TTC549 (cell line): Measurements from ENCODE around the gene GAGE13.
"Not testable (repeated sequence)": the region's sequence is repeated elsewhere in the genome, so short reads cannot be mapped to it uniquely, and the experiment has no call there.

Experiments used
- FAIRE-seq: peaks from 2 replicates; lab custom pipeline; 2012; peaks lifted over from hg19 to GRCh38; lab: Jason Lieb, UNC

GAGE13 gene, protein sequence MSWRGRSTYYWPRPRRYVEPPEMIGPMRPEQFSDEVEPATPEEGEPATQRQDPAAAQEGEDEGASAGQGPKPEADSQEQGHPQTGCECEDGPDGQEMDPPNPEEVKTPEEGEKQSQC

GRCh38 chrX:49331282-49331681, at the start of gene GAGE13:
Gene GAGE13 (plus strand): TSS chrX:49331582. CDS start chrX:49332738, 1,156 bp downstream.
- not testable (repeated sequence) for FAIRE-seq

DNA sequence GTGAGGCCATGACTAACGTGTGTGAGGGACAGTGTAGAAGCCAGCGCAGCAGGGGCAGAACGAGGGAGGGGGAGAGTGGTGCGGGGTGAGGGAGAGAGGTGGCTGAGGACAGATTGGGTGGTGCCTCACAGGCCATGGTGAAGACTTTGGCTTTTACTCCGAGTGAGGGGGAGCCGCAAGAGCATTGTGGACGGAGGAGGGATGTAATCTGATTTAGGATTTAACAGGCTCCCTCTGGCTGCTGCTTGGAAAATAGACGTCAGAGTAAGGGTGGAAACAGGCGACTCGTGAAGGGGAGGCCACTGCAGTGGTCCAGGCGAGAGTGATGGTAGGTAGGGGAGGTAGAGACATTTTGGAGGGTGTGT, 48.8 kb upstream of the GAGE13 start:
- FAIRE-seq, result no peak

DNA sequence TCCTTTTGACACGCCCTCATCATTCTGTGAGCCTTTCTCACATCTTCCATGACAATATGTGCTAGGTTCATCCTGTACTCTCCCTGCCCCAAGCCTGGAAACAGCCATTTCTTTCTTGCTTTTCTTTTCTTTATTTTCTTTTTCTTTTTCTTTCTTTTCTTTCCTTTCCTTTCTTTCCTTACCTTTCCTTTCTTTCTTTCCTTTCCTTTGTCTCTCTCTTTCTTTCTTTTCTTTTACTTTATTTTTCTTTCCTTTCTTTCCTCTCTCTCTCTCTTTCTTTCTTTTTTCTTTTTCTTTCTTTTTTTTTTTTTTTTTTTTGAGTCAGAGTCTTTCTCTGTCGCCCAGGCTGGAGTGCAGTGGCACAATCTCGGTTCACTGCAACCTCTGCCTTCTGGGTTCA, 47.2 kb upstream of the GAGE13 start:
- no peak for FAIRE-seq

GRCh38 chrX:49286136-49286535, 45.2 kb upstream of the GAGE13 start:
- no peak for FAIRE-seq

DNA sequence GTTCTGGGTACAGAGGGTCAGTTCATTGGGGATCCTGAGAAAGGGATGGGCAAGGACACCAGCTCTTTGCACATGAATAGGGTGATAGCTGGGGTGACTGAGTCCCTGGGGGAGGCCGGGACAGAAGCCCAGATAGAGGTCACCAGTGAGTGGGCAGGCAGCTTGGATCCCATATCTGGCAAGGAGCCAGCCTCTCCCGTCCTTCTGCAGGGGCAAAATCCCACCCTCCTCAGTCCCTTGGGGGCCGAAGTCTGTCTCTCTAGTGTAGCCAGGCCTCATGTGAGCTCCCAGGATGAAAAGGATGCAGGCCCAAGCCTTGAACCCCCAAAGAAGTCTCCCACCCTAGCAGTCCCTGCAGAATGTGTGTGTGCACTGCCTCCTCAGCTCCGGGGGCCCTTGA, 44.8 kb upstream of the GAGE13 start:
- FAIRE-seq, result no peak

- no peak for FAIRE-seq
Measured at GRCh38 chrX:49287665-49288064, 43.7 kb upstream of the GAGE13 start.

- FAIRE-seq, result no peak
Measured at GRCh38 chrX:49290215-49290614, 41.2 kb upstream of the GAGE13 start.

- FAIRE-seq, result no peak
Measured at GRCh38 chrX:49291615-49292337, 39.6 kb upstream of the GAGE13 start.

- FAIRE-seq, result no peak
Measured at GRCh38 chrX:49292400-49293362, 38.7 kb upstream of the GAGE13 start.

GRCh38 chrX:49299293-49299692, 32.1 kb upstream of the GAGE13 start:
- FAIRE-seq, result not testable (repeated sequence)

GRCh38 chrX:49300703-49301102, 30.7 kb upstream of the GAGE13 start:
- no peak for FAIRE-seq

DNA sequence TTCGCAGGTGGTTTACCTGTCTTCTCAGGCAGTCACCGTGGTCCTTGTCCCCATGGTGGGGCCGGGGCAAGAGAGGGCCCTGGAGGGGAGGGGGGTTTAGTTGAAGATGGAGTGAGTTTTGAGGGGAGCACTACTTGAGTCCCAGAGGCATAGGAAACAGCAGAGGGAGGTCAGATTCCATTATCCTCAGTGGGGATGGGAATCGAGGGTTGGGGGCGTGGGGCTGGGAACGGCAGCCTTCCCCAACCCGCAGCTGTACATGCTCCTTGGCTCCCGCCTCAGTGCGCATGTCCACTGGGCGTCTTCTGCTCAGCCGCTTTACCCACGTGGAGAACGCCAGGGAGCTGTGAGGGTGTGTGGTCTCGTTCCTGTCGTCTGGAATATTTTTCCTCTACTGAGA, 28.0 kb upstream of the GAGE13 start, which contains the start of gene GAGE10:
Gene GAGE10 (plus strand): TSS at position 301 of the 400 bp plus-strand sequence. CDS start 1,214 bp downstream, outside the sequence.
- no peak for FAIRE-seq

DNA sequence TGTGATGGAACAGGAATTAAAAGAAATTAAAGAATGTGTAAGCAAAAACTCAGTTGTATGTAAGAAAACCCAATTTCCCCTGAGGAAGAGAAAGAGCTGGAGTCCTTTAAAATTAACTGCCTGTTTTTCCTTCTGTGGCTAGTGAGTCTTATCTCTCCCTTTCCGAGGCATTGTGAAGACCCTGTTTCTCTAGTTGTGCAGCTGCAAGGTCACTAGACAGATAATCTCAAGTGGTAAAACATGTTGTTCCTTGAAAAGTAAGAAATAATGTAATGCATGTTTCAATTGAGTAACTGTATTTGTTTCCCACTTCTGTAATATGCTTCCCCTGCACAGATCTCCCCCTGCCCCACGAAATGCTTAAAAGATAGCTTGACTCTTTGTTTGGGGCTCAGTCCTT, 23.6 kb upstream of the GAGE13 start:
- FAIRE-seq, result not testable (repeated sequence)

DNA sequence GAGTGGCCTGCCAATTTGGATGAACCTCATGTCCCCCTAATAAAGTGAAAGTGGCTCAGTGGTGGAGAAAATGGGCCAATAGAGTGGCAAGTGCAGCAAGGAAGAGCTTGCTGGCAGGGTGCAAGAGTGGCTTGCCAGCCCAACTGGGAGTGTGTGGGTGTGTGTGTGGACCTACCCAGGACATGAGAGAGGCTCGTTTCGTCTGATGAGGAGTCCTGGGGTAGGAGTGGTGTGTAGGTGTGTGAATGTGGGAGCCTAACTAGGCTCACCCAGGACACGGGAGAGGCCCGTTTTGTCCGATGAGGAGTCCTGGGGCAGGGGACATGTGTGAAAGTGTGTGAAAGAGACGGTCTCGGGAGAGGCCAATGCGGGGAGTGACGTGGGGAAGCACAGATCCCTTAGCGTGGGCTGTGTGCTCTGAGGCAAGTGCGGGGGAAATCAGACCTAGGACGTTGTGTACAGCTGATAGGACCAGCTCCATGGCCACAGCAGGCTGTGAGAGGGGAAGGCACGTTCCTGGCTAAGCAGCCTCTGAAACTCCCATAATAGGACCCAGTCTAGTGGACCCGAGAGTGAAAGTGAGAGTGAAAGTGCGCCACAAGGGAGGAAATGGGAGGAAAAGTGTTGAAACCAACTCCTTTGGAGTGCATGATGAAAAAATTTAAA, 22.6 kb upstream of the GAGE13 start:
- no peak for FAIRE-seq

DNA sequence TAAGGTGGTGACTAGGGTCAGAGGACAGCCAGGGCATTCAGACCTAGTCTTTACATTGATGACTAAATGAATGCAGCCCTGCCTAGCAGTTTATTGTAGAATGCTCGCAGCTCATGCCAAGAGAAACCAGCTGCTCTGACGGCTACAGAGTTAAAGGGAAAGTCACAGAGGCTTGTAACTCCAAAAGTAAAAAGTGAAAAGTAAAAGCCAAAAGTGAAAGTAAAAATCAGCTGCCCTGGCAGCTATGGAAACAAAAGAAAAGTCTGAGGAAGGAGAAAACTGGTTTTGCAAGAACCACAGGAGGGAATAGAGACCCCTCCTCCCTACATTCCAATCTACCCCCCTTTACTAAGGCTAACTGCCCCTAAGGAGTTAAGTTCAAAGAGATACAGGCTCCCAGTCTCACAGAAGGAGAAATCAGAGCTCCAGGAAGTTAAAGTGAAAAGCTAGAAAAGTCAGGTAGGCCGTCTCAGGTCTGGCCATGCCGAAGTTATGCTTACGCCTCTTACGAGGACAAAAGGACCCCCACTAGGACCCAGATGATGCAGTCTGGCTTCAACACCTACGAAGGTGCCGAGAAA, 21.9 kb upstream of the GAGE13 start:
- no peak for FAIRE-seq

DNA sequence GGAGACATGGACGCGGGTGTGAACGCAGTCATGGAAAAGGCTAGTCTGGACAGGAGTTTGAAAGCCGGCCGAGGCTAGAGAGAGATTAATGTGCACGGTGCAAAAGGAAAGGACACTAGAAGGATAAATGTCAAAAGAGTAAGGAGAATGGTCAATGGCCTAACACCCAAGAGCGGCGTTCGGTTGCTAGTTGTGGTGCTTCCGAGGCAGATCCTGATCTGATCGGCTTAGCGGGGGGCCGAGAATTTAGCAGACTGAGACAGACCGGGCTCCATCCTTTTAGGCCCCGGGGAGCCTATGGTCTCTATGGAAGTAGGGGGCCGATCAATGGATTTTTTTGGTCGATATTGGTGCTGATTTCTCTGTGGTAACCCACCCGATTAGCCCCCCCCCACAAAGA, 21.0 kb upstream of the GAGE13 start:
- no peak for FAIRE-seq

DNA sequence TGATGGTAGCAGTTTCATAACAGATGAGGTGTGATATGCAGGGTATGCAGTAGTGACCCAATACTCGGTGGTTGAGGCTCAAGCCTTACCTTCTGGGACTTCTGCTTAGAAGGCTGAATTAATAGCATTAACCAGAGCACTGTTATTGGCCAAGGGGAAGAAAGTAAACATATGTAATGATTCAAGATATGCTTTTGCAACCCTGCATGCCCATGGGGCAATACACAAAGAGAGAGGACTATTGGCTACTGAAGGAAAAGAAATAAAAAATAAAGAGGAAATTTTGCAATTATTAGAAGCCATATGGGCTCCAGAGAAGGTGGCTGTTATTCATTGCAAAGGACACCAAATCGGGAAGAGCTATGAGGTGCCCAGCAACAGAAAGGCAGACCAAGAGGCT, 19.2 kb upstream of the GAGE13 start:
- FAIRE-seq, result no peak

DNA sequence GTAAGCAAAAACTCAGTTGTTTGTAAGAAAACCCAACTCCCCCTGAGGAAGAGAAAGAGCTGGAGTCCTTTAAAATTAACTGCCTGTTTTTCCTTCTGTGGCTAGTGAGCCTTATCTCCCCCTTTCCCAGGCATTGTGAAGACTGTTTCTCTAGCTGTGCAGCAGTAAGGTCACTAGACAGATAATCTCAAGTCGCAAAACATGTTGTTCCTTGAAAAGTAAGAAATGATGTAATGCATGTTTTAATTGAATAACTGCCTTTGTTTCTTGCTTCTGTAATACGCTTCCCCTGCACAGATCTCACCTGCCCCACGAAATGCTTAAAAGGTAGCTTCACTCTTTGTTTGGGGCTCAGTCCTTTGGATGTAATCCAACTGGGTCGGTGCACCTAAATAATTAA, 15.3 kb upstream of the GAGE13 start:
- FAIRE-seq, result no peak

GRCh38 chrX:49321737-49322136, 9.6 kb upstream of the GAGE13 start, which contains the start of gene GAGE12J:
Gene GAGE12J (plus strand): TSS chrX:49322037. CDS start chrX:49323194, 1,157 bp downstream.
- not testable (repeated sequence) for FAIRE-seq

- FAIRE-seq, result not testable (repeated sequence)
Measured at GRCh38 chrX:49322266-49322665, 9.1 kb upstream of the GAGE13 start.

DNA sequence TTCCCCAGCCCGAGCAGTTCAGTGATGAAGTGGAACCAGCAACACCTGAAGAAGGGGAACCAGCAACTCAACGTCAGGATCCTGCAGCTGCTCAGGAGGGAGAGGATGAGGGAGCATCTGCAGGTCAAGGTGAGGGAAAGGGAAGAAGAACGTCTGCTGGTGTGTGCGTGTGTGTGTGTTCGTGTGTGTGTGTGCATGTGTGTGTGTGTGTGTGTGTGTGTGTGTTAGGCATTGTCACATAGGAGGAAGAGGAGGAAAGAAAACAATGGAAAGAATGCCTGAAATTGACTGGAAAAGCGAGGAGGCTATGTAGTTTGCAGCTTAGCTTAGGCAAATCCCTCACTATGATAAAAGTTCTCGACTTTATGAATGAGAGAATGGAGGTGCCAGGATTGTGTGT, 7.6 kb upstream of the GAGE13 start:
- FAIRE-seq, result not testable (repeated sequence)

GRCh38 chrX:49330421-49330820, 961 bp upstream of the GAGE13 start:
- FAIRE-seq, result not testable (repeated sequence)
